ENCODE data around the gene U2AF2.

Gene U2AF2

GRCh38 chr19:55615543-55616394 is 39.1 kb upstream of the U2AF2 start:
- Mint-ChIP-seq H3K36me3 (peaks cover 36 to 47% of the 10 kb centered on the region in 2 donors), H3K4me3 (no peak overlapping the region), H3K4me1 (peaks cover 24 to 33% of the 10 kb centered on the region in 2 donors), H3K27me3 (no peaks in the 10 kb centered on the region), H3K9me3 (no peaks in the 10 kb centered on the region), H3K27ac (no peak overlapping the region)
- DNase-seq: no peak
- ATAC-seq (replicated peaks): no peak

- DNase-seq (no peak), ATAC-seq (replicated peaks) (no peak)
Measured at GRCh38 chr19:55616395-55616875, 38.4 kb upstream of the U2AF2 start.

GRCh38 chr19:55617426-55617825 is 37.4 kb upstream of the U2AF2 start:
- Mint-ChIP-seq H3K27me3 (no peaks in the 10 kb centered on the region), H3K4me3 (no peak overlapping the region), H3K27ac (no peak overlapping the region), H3K4me1 (peaks cover 9 to 19% of the 10 kb centered on the region in 2 donors), H3K9me3 (no peaks in the 10 kb centered on the region), H3K36me3 (peaks cover 34 to 48% of the 10 kb centered on the region in 2 donors)
- ATAC-seq (replicated peaks) (no peak), DNase-seq (no peak)

More at GRCh38 chr19:55616395-55616875, 38.4 kb upstream of the U2AF2 start:
- Mint-ChIP-seq H3K27ac (no peak overlapping the region), H3K4me3 (no peak overlapping the region), H3K36me3 (peaks cover 34 to 48% of the 10 kb centered on the region in 2 donors), H3K27me3 (no peaks in the 10 kb centered on the region), H3K4me1 (peaks cover 19 to 29% of the 10 kb centered on the region in 2 donors), H3K9me3 (no peaks in the 10 kb centered on the region)

- peaks cover 25 to 41% of the 10 kb centered on the region in 2 donors for H3K36me3 Mint-ChIP-seq
- H3K9me3 Mint-ChIP-seq: no peaks in the 10 kb centered on the region
- H3K27ac Mint-ChIP-seq: peak overlapping the region; percentile 59
- DNase-seq: no peak
- peaks cover 2 to 10% of the 10 kb centered on the region in 2 donors for H3K4me1 Mint-ChIP-seq
- ATAC-seq (replicated peaks): no peak
- H3K4me3 Mint-ChIP-seq: no peak overlapping the region
- no peaks in the 10 kb centered on the region for H3K27me3 Mint-ChIP-seq
Measured at GRCh38 chr19:55618426-55618825, 36.4 kb upstream of the U2AF2 start.

- Mint-ChIP-seq H3K27ac (no peak overlapping the region), H3K4me1 (peaks cover 7 to 18% of the 10 kb centered on the region in 2 donors), H3K36me3 (peaks cover 22 to 40% of the 10 kb centered on the region in 2 donors), H3K27me3 (no peaks in the 10 kb centered on the region), H3K9me3 (peaks cover 2 to 3% of the 10 kb centered on the region in 2 donors), H3K4me3 (no peak overlapping the region)
- DNase-seq (no peak), ATAC-seq (replicated peaks) (no peak)
Measured at GRCh38 chr19:55619286-55619685, 35.5 kb upstream of the U2AF2 start.

- H3K27me3 Mint-ChIP-seq: no peaks in the 10 kb centered on the region
- H3K4me1 Mint-ChIP-seq: peaks cover 10 to 25% of the 10 kb centered on the region in 2 donors
- no peak overlapping the region for H3K27ac Mint-ChIP-seq
- peaks cover 19 to 38% of the 10 kb centered on the region in 2 donors for H3K36me3 Mint-ChIP-seq
- no peak overlapping the region for H3K4me3 Mint-ChIP-seq
- ATAC-seq (replicated peaks) (no peak), DNase-seq (no peak)
- H3K9me3 Mint-ChIP-seq: peaks cover 2 to 3% of the 10 kb centered on the region in 2 donors
Measured at GRCh38 chr19:55620410-55621204, 34.2 kb upstream of the U2AF2 start.

GRCh38 chr19:55621205-55621672 is 33.6 kb upstream of the U2AF2 start:
- peak overlapping the region; percentile 47 for H3K27ac Mint-ChIP-seq
- H3K4me3 Mint-ChIP-seq: no peak overlapping the region
- no peak for DNase-seq
- ATAC-seq (replicated peaks): no peak
- peaks cover 19 to 38% of the 10 kb centered on the region in 2 donors for H3K36me3 Mint-ChIP-seq
- H3K4me1 Mint-ChIP-seq: peaks cover 10 to 25% of the 10 kb centered on the region in 2 donors
- H3K27me3 Mint-ChIP-seq: no peaks in the 10 kb centered on the region
- H3K9me3 Mint-ChIP-seq: peaks cover 2 to 3% of the 10 kb centered on the region in 2 donors

- Mint-ChIP-seq H3K36me3 (peaks cover 16 to 35% of the 10 kb centered on the region in 2 donors), H3K27me3 (no peaks in the 10 kb centered on the region), H3K27ac (peak overlapping the region; percentile 47), H3K4me1 (peaks cover 10 to 25% of the 10 kb centered on the region in 2 donors), H3K4me3 (no peak overlapping the region), H3K9me3 (peaks cover 2 to 3% of the 10 kb centered on the region in 2 donors)
- no peak for ATAC-seq (replicated peaks)
- no peak for DNase-seq
Measured at GRCh38 chr19:55621673-55622231, 33.1 kb upstream of the U2AF2 start.

- H3K4me1 Mint-ChIP-seq: peaks cover 10 to 25% of the 10 kb centered on the region in 2 donors
- peaks cover 2 to 3% of the 10 kb centered on the region in 2 donors for H3K9me3 Mint-ChIP-seq
- H3K27ac Mint-ChIP-seq: peak overlapping the region; percentile 87
- peaks cover 10 to 29% of the 10 kb centered on the region in 2 donors for H3K36me3 Mint-ChIP-seq
- no peaks in the 10 kb centered on the region for H3K27me3 Mint-ChIP-seq
- ATAC-seq (replicated peaks) (no peak), DNase-seq (no peak)
- no peak overlapping the region for H3K4me3 Mint-ChIP-seq
Measured at GRCh38 chr19:55622242-55622969, 32.4 kb upstream of the U2AF2 start.

- peaks cover 2 to 3% of the 10 kb centered on the region in 2 donors for H3K9me3 Mint-ChIP-seq
- ATAC-seq (replicated peaks) (no peak), DNase-seq (no peak)
- no peak overlapping the region for H3K4me3 Mint-ChIP-seq
- peaks cover 0 to 2% of the 10 kb centered on the region in 2 donors for H3K27me3 Mint-ChIP-seq
- H3K27ac Mint-ChIP-seq: no peak overlapping the region
- peaks cover 10 to 25% of the 10 kb centered on the region in 2 donors for H3K4me1 Mint-ChIP-seq
- H3K36me3 Mint-ChIP-seq: peaks cover 7 to 25% of the 10 kb centered on the region in 2 donors
Measured at GRCh38 chr19:55623130-55623529, 31.7 kb upstream of the U2AF2 start.

- ATAC-seq (replicated peaks): no peak
- Mint-ChIP-seq H3K27ac (no peak overlapping the region), H3K4me1 (peaks cover 9 to 25% of the 10 kb centered on the region in 2 donors), H3K36me3 (peaks cover 6 to 23% of the 10 kb centered on the region in 2 donors), H3K9me3 (peaks cover 2 to 3% of the 10 kb centered on the region in 2 donors), H3K4me3 (peak overlapping the region; percentile 91 to 97), H3K27me3 (peaks cover 0 to 4% of the 10 kb centered on the region in 2 donors)
- no peak for DNase-seq
Measured at GRCh38 chr19:55623561-55623960, 31.3 kb upstream of the U2AF2 start.

GRCh38 chr19:55624109-55625003 is 30.5 kb upstream of the U2AF2 start, which contains the start of gene ZNF784:
TSS of gene ZNF784 (minus strand) at chr19:55624566. CDS start at chr19:55624561, 5 bp downstream.
- peak; percentile 80 to 82 for ATAC-seq (replicated peaks)

More at GRCh38 chr19:55624109-55625003, 30.5 kb upstream of the U2AF2 start, which contains the start of gene ZNF784:
- H3K4me1 Mint-ChIP-seq: peaks cover 8 to 25% of the 10 kb centered on the region in 2 donors
- H3K9me3 Mint-ChIP-seq: peaks cover 2 to 3% of the 10 kb centered on the region in 2 donors
- H3K27me3 Mint-ChIP-seq: peaks cover 0 to 4% of the 10 kb centered on the region in 2 donors
- H3K27ac Mint-ChIP-seq: peak within 1 kb of the TSS; percentile 99
- peak within 1 kb of the TSS; percentile 91 to 97 for H3K4me3 Mint-ChIP-seq
- peaks cover 4 to 21% of the 10 kb centered on the region in 2 donors for H3K36me3 Mint-ChIP-seq
- peak; percentile 85 for DNase-seq

Data from stimulated activated naive B cell treated with anti-CD40 and anti-IgM and Interleukin-4, amounts not matched to agents 10 μg/mL and 1 μg/mL and 100 μg/mL, for 72 hours (primary cell).